Vagina (tissue), 2 donors: Measurements from ENCODE around the gene TBC1D21. TPM values are rescaled to one million over a fixed set of nuclear protein-coding genes. Genes with fewer than 3 reads are reported as not detected.
A peak's percentile ranks its signal among the peaks of the same experiment; 100 is the strongest.

Source experiments
- DNase-seq, 2 donors: peaks; one replicate each; pipeline ENCODE4 v3.0.0-alpha.2; 2017; ENCODE audit errors: extremely low spot score in 2 of 2
- H3K27ac ChIP-seq: fragments of 200-600 bp; sonication (generic); one replicate; pipeline ENCODE4 v1.5.1; 2019
- H3K27me3 ChIP-seq: fragments of 200-600 bp; sonication (generic); one replicate; pipeline ENCODE4 v1.5.1; 2019
- H3K36me3 ChIP-seq, 2 donors: fragments of 200-600 bp; sonication (generic); one replicate each; pipeline ENCODE4 v1.5.1; 2017 to 2019
- H3K4me1 ChIP-seq: fragments of 200-600 bp; sonication (generic); one replicate; pipeline ENCODE4 v1.5.1; 2019
- H3K4me3 ChIP-seq, 2 donors: fragments of 200-600 bp; sonication (generic); 1 replicate in 1 of 2; 2 replicates in 1 of 2; pipeline ENCODE4 v1.5.1; 2016 to 2019
- H3K9me3 ChIP-seq: fragments of 200-600 bp; sonication (generic); one replicate; pipeline ENCODE4 v1.5.1; 2019
- POLR2A ChIP-seq, 2 donors: fragments of 450-650 bp; IDR thresholded peaks; one replicate each; pipeline ENCODE4 v1.6.1; 2017; ENCODE audit warnings: antibody characterized with exemption in 2 of 2, mild to moderate bottlenecking in 2 of 2, moderate library complexity in 2 of 2
- POLR2AphosphoS5 ChIP-seq, 2 donors: sonication (generic); formaldehyde crosslinking; IDR thresholded peaks; one replicate each; pipeline ENCODE4 v1.9.0; 2017; ENCODE audit warnings: antibody characterized with exemption in 2 of 2, mild to moderate bottlenecking in 2 of 2, low read depth in 1 of 2; ENCODE audit not compliant: insufficient read depth in 1 of 2
- intact Hi-C: fragments of 100-400 bp; cut with DNase I; formaldehyde crosslinking; loops from one replicate; pipeline ENCODE4 v1.15.1; 2023
- total RNA-seq: library from RNA; depleted of rRNA; stranded (reverse); fragments of >200 nt; gene quantifications from one replicate; pipeline ENCODE4 v1.2.3, GENCODE V29; 2016
- TF ChIP-seq, protein P1 (sequence below), 3 experiments: fragments of 450-650 bp in 2 of 3; fragments of 200-600 bp in 1 of 3; sonication (generic) in 1 of 3; IDR thresholded peaks; one replicate each; pipeline ENCODE4 v1.5.1; 2017 to 2019; ENCODE audit warnings: antibody characterized with exemption in 3 of 3, mild to moderate bottlenecking in 2 of 3, moderate library complexity in 2 of 3

Gene TBC1D21
- total RNA-seq, 1 donor from 2014 or later: not detected

DNA sequence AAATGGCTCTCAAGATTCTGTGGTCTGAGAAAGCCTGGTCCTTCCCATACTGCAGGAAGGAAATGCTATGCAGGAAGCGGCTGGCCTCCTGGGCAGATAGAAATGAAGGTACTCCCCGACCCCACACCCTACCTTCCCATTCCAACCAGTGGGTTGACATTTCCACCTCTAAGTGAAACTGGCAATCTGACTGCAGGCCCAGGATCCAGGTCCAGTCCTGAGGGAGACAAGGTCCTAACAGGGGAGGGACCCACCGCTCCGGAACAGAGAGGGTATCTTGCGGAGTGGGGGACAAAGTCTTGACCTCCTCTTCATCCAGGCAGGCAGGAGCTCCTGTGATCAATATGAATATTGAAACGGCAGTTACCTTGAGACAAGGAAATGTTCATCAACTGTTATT lies 46.3 kb downstream of the TBC1D21 start:
- Histone ChIP-seq H3K9me3 (no peaks in the 10 kb centered on the region), H3K27ac (no peak overlapping the region), H3K36me3 (no peaks in the 10 kb centered on the region), H3K4me1 (peaks cover 33% of the 10 kb centered on the region), H3K27me3 (no peaks in the 10 kb centered on the region), H3K4me3 (no peak overlapping the region)
- DNase-seq: no peak
- TF ChIP-seq POLR2AphosphoS5 (IDR thresholded peaks at IDR 0.05; ENCODE audit: insufficient read depth in 1 of 2, low read depth in 1 of 2): no peak
- no peak for TF ChIP-seq POLR2A (IDR thresholded peaks at IDR 0.05)
- TF ChIP-seq, protein P1, sequence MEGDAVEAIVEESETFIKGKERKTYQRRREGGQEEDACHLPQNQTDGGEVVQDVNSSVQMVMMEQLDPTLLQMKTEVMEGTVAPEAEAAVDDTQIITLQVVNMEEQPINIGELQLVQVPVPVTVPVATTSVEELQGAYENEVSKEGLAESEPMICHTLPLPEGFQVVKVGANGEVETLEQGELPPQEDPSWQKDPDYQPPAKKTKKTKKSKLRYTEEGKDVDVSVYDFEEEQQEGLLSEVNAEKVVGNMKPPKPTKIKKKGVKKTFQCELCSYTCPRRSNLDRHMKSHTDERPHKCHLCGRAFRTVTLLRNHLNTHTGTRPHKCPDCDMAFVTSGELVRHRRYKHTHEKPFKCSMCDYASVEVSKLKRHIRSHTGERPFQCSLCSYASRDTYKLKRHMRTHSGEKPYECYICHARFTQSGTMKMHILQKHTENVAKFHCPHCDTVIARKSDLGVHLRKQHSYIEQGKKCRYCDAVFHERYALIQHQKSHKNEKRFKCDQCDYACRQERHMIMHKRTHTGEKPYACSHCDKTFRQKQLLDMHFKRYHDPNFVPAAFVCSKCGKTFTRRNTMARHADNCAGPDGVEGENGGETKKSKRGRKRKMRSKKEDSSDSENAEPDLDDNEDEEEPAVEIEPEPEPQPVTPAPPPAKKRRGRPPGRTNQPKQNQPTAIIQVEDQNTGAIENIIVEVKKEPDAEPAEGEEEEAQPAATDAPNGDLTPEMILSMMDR (IDR thresholded peaks at IDR 0.05): no peak
- intact Hi-C loops: no loop called here

DNA sequence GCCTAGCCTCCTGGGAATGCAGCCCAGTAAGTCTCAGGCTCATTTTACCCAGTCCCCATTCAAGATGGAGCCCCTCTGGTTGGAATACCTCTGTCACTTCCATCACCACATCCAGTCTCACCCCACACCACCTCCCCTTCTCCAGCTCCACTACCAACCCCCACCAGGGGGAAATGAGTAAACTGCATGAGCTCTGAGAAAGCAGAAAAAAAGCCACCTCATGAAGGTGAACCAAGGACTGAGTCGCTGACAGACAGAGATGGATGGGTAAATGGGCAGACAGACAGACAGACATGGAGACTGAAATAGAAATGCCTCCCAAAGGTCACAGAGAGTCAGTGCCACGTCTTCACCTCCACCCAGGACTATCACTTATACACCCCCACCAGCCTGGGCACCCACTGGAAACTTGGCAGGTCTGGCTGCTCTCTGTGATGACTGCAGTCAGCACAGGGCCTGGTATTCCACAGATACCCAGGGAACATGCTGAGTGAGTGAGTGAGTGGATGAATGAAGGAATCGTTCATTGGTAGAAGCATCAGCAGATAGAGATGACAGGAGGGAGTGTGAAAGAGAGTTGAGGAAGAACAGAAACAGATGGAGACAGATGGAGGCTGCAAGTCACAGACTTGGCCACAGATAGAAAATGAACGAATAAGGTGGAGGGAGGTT lies 48.0 kb downstream of the TBC1D21 start:
- TF ChIP-seq, protein P1 (IDR thresholded peaks at IDR 0.05): no peak
- no peak for TF ChIP-seq POLR2A (IDR thresholded peaks at IDR 0.05)
- intact Hi-C loops: no loop called here
- H3K4me1 ChIP-seq: peaks cover 49% of the 10 kb centered on the region
- no peaks in the 10 kb centered on the region for H3K9me3 ChIP-seq
- H3K27ac ChIP-seq: peak overlapping the region; percentile 87
- no peak for DNase-seq
- H3K4me3 ChIP-seq: no peak overlapping the region
- H3K36me3 ChIP-seq: no peaks in the 10 kb centered on the region
- H3K27me3 ChIP-seq: no peaks in the 10 kb centered on the region

DNA sequence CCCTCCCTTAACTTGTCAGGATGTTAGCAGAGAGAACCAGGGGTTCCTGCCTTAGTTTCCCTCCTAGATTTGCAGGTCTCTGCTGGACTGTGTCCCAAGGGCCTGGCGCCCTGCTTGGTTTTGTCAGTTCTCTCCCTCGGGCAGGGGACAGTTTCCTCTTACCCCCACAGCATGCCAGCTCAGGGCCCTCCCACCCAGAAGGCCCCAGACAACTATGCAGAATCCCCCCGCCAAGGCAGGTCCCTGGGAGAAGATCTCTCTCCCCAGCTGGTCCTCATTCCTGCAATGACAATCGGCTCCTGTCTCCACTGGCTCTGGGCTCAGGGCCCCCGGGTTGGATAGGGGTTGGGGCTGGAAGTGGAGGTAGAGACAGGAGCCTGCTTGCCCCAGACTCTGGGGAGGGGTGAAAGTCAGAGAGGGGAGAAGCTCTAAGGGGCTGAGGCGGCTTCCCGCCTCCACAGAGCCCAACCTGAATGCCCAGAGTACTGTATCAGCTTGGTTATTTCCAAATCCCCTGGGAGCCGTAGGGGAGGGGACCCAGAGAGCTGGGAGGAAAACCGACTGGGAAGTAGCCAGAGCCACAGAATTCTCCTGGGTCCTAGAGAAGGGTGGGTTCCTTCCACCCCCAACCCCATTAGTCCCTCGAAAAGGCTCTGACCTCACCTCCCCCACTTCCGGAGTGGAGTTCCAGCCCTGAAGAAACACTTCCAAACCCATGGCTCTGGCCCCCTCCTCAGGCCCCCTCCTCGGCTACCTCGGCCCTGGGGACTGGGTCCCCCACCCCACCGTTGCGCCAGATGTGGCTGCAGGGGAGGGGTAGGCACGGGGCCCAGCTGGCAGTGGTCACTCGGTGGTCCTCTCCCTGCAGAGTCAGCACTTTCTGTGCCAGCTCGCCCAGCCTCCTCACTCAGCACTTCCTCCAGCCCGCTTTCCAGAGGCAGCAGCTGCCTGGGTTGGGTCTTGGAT lies 49.1 kb downstream of the TBC1D21 start:
- intact Hi-C loops: no loop called here
- no peaks in the 10 kb centered on the region for H3K9me3 ChIP-seq
- H3K27me3 ChIP-seq: no peaks in the 10 kb centered on the region
- peak overlapping the region; percentile 87 for H3K27ac ChIP-seq
- peaks cover 53% of the 10 kb centered on the region for H3K4me1 ChIP-seq
- TF ChIP-seq POLR2AphosphoS5 (IDR thresholded peaks at IDR 0.05; ENCODE audit: insufficient read depth in 1 of 2, low read depth in 1 of 2) (peak in 1 of 2 donors; percentile 15), POLR2A (IDR thresholded peaks at IDR 0.05) (no peak)
- H3K36me3 ChIP-seq: no peaks in the 10 kb centered on the region
- peak overlapping the region; percentile 21 to 32 for H3K4me3 ChIP-seq
- no peak for DNase-seq

DNA sequence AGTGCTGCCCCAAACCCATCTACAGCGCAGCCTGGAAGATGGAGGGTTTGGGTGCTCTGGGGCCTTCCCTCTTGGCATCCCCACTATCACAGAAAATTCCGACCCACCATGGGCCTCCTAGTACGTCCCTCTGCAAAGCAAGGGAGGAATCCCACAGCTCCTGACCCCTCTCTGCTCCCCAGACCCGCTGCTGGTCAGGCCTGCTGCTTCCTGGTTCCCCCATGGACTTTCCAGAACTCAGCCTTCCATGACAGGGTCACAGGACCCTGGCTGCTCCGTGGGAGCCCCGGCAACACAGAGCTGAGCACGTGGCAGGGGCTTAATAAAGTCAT lies 49.8 kb downstream of the TBC1D21 start:
- TF ChIP-seq POLR2AphosphoS5 (IDR thresholded peaks at IDR 0.05; ENCODE audit: insufficient read depth in 1 of 2, low read depth in 1 of 2): no peak
- TF ChIP-seq POLR2A (IDR thresholded peaks at IDR 0.05): no peak
- TF ChIP-seq, protein P1 (IDR thresholded peaks at IDR 0.05): no peak
- H3K4me1 ChIP-seq: peaks cover 58% of the 10 kb centered on the region
- peak overlapping the region; percentile 21 to 32 for H3K4me3 ChIP-seq
- DNase-seq: no peak
- H3K27ac ChIP-seq: peak overlapping the region; percentile 87
- H3K27me3 ChIP-seq: no peaks in the 10 kb centered on the region
- H3K36me3 ChIP-seq: no peaks in the 10 kb centered on the region
- intact Hi-C loops: no loop called here
- H3K9me3 ChIP-seq: no peaks in the 10 kb centered on the region

DNA sequence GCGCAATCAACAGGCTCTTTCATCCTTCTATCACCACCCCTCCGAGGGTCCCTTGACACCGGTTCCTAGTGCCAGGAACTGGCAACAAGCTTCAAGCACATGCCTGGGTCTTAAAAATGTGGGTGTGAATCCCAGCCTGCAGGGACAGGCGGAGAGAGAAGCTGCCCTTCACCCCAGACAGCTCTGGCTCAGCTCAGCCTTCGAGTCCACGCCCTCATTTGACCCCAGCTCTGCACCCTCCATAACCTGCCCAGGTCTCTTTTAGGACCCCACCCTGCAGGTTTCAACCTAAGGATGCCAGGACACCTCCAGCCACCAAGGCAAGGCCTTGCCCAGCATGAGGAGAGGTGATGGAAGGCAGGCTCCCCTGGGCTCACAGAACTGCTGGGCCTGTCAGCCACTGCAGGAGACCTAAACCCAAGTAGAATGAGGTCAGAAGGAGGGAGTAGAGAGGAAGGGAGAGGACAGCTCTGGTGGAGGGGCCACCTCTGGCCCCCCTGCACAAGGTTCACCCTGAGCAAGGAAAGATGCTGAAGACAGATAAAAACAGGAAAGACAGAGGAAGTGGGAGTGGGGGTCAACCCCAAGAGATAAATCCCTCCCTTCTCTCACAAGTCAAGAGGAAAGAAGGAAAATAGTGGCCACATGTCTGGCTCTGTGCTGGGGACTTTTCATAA lies 50.3 kb downstream of the TBC1D21 start:
- peak overlapping the region; percentile 87 for H3K27ac ChIP-seq
- no peak overlapping the region for H3K4me3 ChIP-seq

More for the DNA sequence above, 50.3 kb downstream of the TBC1D21 start:
- Histone ChIP-seq H3K4me1 (peaks cover 61% of the 10 kb centered on the region), H3K36me3 (no peaks in the 10 kb centered on the region), H3K27me3 (no peaks in the 10 kb centered on the region), H3K9me3 (no peaks in the 10 kb centered on the region)
- intact Hi-C loops: loop anchor here (2.0 kb wide), 1 partner anchor 27 kb away; no protein-coding TSS in a partner anchor
- DNase-seq: no peak
- TF ChIP-seq POLR2AphosphoS5 (IDR thresholded peaks at IDR 0.05; ENCODE audit: insufficient read depth in 1 of 2, low read depth in 1 of 2) (no peak), POLR2A (IDR thresholded peaks at IDR 0.05) (no peak)
- TF ChIP-seq, protein P1 (IDR thresholded peaks at IDR 0.05): no peak
